OCI-LY7 (cell line): Measurements from ENCODE around the gene TMEM14A. TPM values are rescaled to one million over a fixed set of nuclear protein-coding genes. Genes with fewer than 3 reads are reported as not detected.

Source experiments
- BruUV-seq: library from RNA; stranded (reverse); fragments of 400-500 nt; replicated peaks from 2 replicates; lab custom pipeline; 2021; lab: Mats Ljungman, UMichigan
- CTCF ChIA-PET: fragments of 300-600 bp; sonication (Branson Sonifier 250); formaldehyde crosslinking; loops from one replicate; lab custom pipeline; 2022; ENCODE audit warnings: antibody characterized with exemption; ENCODE audit not compliant: unreplicated experiment; lab: Charles Lee
- POLR2A ChIA-PET: fragments of 300-600 bp; sonication (Branson Sonifier 250); formaldehyde crosslinking; loops from one replicate; lab custom pipeline; 2022; ENCODE audit warnings: antibody characterized with exemption; lab: Charles Lee
- DNase-seq: peaks from one replicate; pipeline ENCODE4 v3.0.0-alpha.2; 2015; ENCODE audit warnings: low spot score
- H2AFZ ChIP-seq: fragments of 200-600 bp; sonication (generic), shearing (Covaris generic); 2 replicates; pipeline ENCODE4 v1.6.1; 2014; ENCODE audit warnings: mild to moderate bottlenecking, antibody characterized with exemption, low read length, moderate library complexity
- H3K27ac ChIP-seq: fragments of 200-600 bp; sonication (generic); 2 replicates; pipeline ENCODE4 v1.5.1; 2014; ENCODE audit warnings: mixed run types, low read depth, mild to moderate bottlenecking, moderate library complexity, low read length, inconsistent platforms; ENCODE audit not compliant: poor library complexity, severe bottlenecking
- H3K36me3 ChIP-seq: fragments of 200-600 bp; sonication (generic); 2 replicates; pipeline ENCODE4 v1.6.1; 2014; ENCODE audit warnings: mild to moderate bottlenecking, antibody characterized with exemption, low read length, moderate library complexity, mixed read lengths; ENCODE audit not compliant: insufficient read depth
- H3K4me1 ChIP-seq: fragments of 200-600 bp; sonication (generic); 2 replicates; pipeline ENCODE4 v1.5.1; 2014; ENCODE audit warnings: mild to moderate bottlenecking, low read length; ENCODE audit not compliant: insufficient read depth, poor library complexity, severe bottlenecking
- H3K4me2 ChIP-seq: fragments of 200-600 bp; sonication (generic); 2 replicates; pipeline ENCODE4 v1.6.1; 2014; ENCODE audit warnings: mild to moderate bottlenecking, low read length
- H3K4me3 ChIP-seq: fragments of 200-600 bp; sonication (generic); 2 replicates; pipeline ENCODE4 v1.5.1; 2014; ENCODE audit warnings: mild to moderate bottlenecking, low read depth, low read length; ENCODE audit not compliant: poor library complexity, severe bottlenecking
- H3K79me2 ChIP-seq: fragments of 200-600 bp; sonication (generic); 2 replicates; pipeline ENCODE4 v1.6.1; 2016; ENCODE audit warnings: low read depth, mild to moderate bottlenecking, low read length, moderate library complexity, mixed read lengths; ENCODE audit not compliant: insufficient read depth
- H3K9me2 ChIP-seq: fragments of 200-600 bp; sonication (generic); 2 replicates; pipeline ENCODE4 v1.6.1; 2016; ENCODE audit warnings: mild to moderate bottlenecking, low read length, mixed read lengths; ENCODE audit not compliant: insufficient read depth
- H3K9me3 ChIP-seq: fragments of 200-600 bp; sonication (generic); 2 replicates; pipeline ENCODE4 v1.6.1; 2014; ENCODE audit warnings: mild to moderate bottlenecking, mixed run types, low read length, mixed read lengths
- H4K20me1 ChIP-seq: fragments of 200-600 bp; sonication (generic); 2 replicates; pipeline ENCODE4 v1.6.1; 2014; ENCODE audit warnings: mild to moderate bottlenecking, antibody characterized with exemption, low read length, moderate library complexity, mixed read lengths; ENCODE audit not compliant: insufficient read depth
- EZH2phosphoT487 ChIP-seq: fragments of 200-600 bp; sonication (generic); IDR thresholded peaks from 2 replicates; pipeline ENCODE4 v1.6.1; 2018; ENCODE audit warnings: low read depth, borderline replicate concordance, mild to moderate bottlenecking, mixed run types, antibody characterized with exemption, low read length, moderate library complexity, mixed read lengths
- intact Hi-C: fragments of 100-400 bp; cut with micrococcal nuclease; formaldehyde crosslinking; loops from one replicate; pipeline ENCODE4 v1.10.0; 2022; ENCODE audit not compliant: unreplicated experiment
- total RNA-seq, 2 experiments: library from RNA; depleted of rRNA in 1 of 2; stranded (reverse); fragments of >200 nt in 1 of 2; shearing (Covaris generic) in 1 of 2; gene quantifications; 2 replicates each; pipeline ENCODE4 v1.2.3, GENCODE V29; 2014 to 2022
- TF ChIP-seq, protein P1 (sequence below): fragments of 200-600 bp; sonication (generic); conservative IDR thresholded peaks from 2 replicates; pipeline ENCODE4 v1.5.1; 2014; ENCODE audit warnings: mild to moderate bottlenecking, antibody characterized with exemption, low read length, moderate library complexity, mixed read lengths

The TMEM14A gene
- total RNA-seq, 2 experiments from 2014 or later = 17.8 to 32.7 TPM

DNA sequence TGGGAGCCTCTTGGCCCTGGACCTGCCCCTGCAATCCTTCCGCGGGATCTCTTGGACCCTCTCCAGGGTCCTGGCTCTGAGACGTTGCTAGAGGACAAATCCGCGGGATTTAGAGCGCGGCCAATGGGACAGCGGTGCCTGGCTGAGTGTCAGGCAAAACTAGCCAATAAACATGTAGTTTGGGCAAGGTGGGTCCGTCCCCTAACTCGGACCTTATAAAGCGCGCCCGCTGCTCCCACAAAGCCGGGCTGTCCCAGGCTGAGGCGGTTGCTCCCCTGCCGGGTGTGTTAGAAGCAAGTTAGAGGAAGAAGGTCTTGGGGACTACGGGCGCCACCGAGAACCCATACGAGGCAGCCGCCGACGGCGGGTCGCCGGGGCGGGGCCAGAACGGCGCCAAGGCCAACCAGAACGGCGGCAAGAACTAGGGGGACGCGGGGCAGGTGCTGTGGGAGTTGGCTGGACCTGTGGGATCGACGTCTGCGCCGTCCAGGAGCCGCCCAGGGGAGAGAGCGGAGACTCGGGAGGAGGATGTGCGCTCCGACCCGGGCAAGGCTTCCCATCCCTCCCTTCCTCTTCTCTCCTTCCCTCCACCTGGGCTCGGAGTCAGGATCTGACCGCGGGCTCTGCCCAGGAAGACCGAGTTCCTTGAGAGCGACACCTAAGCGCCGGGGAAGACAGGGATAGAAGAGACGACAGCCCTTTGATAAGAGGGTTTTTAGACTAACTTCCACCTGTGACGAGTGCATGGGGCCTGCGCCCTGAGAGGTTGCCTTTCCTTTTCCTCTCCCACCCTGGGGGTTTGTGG is 6.5 kb upstream of the TMEM14A start:
- peak overlapping the region; percentile 53 for H3K27ac ChIP-seq
- H3K36me3 ChIP-seq = peaks cover 16% of the 10 kb centered on the region; the same call in 1 of the 2 replicates
- CTCF ChIA-PET = interaction anchor here (1.0 kb wide), 1 partner anchor 89 kb away, joined by 4 read pairs; no protein-coding TSS in a partner anchor
- DNase-seq = peak; percentile 97
- H3K79me2 ChIP-seq = peaks cover 30% of the 10 kb centered on the region
- peaks cover 58% of the 10 kb centered on the region for H3K4me1 ChIP-seq
- POLR2A ChIA-PET = interaction anchor here (0.9 to 2.6 kb wide), 11 partner anchors 10 to 384 kb away, joined by 3 to 15 read pairs (median 7); partner anchors contain the start of gene EFHC1
- TF ChIP-seq, protein P1, sequence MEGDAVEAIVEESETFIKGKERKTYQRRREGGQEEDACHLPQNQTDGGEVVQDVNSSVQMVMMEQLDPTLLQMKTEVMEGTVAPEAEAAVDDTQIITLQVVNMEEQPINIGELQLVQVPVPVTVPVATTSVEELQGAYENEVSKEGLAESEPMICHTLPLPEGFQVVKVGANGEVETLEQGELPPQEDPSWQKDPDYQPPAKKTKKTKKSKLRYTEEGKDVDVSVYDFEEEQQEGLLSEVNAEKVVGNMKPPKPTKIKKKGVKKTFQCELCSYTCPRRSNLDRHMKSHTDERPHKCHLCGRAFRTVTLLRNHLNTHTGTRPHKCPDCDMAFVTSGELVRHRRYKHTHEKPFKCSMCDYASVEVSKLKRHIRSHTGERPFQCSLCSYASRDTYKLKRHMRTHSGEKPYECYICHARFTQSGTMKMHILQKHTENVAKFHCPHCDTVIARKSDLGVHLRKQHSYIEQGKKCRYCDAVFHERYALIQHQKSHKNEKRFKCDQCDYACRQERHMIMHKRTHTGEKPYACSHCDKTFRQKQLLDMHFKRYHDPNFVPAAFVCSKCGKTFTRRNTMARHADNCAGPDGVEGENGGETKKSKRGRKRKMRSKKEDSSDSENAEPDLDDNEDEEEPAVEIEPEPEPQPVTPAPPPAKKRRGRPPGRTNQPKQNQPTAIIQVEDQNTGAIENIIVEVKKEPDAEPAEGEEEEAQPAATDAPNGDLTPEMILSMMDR = no peak
- TF ChIP-seq EZH2phosphoT487 = no peak
- no peaks in the 10 kb centered on the region for H3K9me3 ChIP-seq
- TSS peak; percentile 71 for BruUV-seq
- intact Hi-C loops = loop anchor here (1.0 kb wide), 2 partner anchors 168 to 380 kb away; partner anchors contain the start of gene MCM3
- H3K9me2 ChIP-seq = no peaks in the 10 kb centered on the region
- no peaks in the 10 kb centered on the region for H4K20me1 ChIP-seq
- H3K4me3 ChIP-seq = peak overlapping the region; percentile 81
- peak overlapping the region; percentile 98 for H3K4me2 ChIP-seq
- H2AFZ ChIP-seq = peak overlapping the region; percentile 99

DNA sequence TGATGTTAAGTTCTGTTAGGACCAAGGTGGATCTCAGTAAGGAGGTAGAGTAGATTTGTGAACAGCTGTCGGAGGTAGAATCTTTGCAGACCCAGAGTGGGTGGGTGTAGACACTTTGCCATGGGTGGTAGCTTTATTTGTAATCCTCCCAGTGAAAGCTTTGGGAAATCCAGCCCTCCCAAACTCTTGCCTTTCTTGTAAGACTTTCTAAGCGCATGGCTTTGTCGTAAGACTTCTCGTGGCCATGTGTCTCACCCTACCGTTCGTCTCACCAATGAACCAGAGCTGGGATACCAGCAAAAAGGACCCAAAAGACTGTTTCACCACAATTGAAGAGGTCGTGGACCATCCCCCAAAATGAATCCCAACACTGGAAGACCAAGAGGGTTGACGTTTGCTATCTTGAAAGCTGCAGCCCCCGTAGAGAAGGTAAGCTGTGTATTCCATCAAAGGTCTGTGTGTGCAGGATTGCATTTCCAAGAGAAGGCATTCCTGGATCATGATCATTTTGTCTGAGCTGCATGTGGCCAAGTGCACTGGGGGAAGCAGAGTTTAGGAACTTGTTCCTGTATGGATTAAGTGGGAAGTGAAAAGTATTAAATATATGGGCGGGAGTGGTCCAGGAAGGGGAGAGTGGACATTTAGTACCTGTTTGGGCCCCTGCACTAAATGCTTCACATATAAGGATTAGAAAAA is 5.8 kb upstream of the TMEM14A start:
- Histone ChIP-seq H3K27ac (peak overlapping the region; percentile 64), H3K79me2 (peaks cover 30% of the 10 kb centered on the region), H3K4me3 (peak overlapping the region; percentile 81), H4K20me1 (no peaks in the 10 kb centered on the region), H3K9me2 (no peaks in the 10 kb centered on the region), H3K9me3 (no peaks in the 10 kb centered on the region), H3K4me2 (peak overlapping the region; percentile 98), H3K36me3 (peaks cover 16% of the 10 kb centered on the region; the same call in 1 of the 2 replicates), H3K4me1 (peaks cover 58% of the 10 kb centered on the region), H2AFZ (peak overlapping the region; percentile 99; the same call in 1 of the 2 replicates)
- TF ChIP-seq, protein P1 = no peak
- TF ChIP-seq EZH2phosphoT487 = no peak
- ChIA-PET CTCF (interaction anchor here (1.0 kb wide), 1 partner anchor 90 kb away, joined by 4 read pairs; no protein-coding TSS in a partner anchor), POLR2A (interaction anchor here (0.7 to 2.6 kb wide), 14 partner anchors 9 to 646 kb away, joined by 3 to 15 read pairs (median 6); partner anchors contain the start of gene EFHC1)
- no peak for DNase-seq
- intact Hi-C loops = loop anchor here (1.0 to 5.0 kb wide), 3 partner anchors 169 to 381 kb away; partner anchors contain the start of genes GSTA4 and MCM3
- no TSS peak for BruUV-seq
